ENCODE data around the gene E2F3.

Gene E2F3

DNA sequence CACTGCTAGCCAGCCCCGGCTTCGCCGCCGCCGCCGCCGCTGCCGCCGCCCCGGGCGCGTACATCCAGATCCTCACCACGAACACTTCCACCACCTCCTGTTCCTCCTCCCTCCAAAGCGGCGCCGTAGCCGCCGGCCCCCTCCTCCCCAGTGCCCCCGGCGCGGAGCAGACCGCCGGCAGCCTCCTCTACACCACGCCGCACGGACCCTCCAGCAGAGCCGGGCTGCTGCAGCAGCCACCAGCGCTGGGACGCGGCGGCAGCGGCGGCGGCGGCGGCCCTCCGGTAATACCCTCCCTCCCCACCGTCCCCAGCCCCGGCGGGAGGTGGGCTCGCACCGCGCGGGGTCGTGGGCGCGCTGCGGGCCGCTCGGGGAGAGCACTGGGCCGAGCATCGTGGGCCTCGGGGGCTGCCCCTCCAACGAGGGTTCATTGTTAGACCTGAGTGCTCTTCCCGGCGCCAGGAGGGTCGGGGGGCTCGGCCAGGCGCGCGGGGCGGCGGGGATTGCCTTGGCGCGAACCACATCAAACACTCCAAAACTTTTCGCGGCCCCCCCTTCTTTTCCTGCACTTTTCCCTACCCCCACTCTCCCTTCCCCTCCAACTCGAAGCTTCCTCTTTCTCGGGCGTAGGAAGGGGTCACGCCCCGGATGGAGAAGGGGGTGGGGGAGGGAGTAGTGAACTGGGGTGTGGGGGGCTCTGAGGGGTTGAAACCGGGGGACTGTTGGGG is 827 bp downstream of the E2F3 start:
- peak; percentile 45 to 46 for DNase-seq

DNA sequence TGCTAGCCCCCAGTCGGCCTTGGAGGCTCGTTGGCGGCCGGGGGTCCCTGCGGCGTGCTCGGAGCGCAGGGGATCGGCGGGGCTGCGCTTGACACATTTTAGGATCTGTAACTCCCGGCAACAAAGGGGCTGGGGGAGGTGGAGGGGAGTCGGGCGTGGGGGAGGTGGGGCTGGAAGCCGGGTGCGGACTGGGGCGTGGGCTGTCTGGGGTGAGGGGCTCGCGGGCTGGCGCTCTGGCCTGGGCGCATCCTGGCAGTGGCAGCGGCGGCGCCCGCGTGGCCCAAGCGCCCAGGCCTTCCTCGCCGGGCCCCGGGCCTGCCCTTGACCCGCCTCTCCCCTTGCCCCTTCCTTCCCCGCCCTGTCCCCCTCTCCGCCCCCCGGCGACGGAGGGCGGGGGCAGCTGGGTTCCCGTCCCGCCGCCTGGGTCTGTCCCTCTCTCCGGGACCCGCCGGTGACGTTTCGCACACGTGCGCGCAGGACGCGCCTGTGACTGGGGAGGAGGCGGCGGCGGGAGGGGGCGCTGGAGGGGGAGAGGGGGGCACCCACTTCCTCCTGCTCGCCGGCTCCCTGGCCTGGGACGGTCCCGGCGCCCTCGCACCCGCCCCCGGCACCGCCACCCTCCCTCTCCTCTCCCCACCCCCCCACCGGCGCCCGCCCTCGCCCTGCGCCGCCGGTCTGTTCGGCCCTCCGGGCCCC is 1.5 kb downstream of the E2F3 start:
- DNase-seq = peak; percentile 88 to 91

DNA sequence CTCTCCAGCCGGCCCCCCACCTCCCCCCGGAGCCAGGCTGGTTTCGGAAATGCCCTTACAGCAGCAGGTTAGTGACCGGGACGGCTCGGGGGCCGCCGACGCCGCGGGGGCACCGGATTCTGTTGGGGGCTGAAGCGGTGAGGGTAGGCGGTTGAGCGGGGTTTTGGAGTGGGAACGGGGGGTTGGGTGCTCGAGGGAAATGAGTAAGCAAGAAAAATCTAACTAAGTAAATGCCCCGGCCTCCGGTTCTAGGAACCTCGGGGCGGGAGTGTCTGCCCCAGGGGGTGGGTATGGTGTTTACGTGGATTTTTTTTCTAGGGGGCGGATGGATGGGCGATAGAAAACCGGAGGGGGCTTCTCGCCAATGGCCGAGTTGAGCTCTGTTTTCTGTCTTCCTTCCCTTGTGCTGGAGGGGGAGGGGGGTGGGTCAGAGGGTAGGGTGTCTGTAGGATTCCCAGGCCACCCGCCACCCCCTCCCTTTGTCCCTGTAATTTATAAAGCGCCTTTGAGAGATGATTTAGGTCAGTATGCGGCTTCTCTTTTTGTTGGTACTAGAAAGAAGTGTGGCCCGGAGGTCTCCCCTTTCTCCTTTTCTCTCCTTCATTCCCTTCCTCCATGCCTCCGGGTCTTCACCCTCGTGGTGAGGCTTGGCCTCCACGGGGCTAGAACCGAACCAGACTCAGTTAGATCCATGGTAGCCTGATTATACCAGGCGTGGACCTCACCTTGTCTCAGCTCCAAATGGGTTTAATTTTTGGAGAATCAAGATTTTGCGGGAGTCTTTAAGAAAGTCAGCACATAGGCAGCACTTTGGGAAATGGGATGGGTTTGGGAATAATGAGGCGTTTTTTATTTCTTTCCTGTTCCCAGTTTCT is 2.3 kb downstream of the E2F3 start:
- peak; percentile 76 to 80 for DNase-seq

DNA sequence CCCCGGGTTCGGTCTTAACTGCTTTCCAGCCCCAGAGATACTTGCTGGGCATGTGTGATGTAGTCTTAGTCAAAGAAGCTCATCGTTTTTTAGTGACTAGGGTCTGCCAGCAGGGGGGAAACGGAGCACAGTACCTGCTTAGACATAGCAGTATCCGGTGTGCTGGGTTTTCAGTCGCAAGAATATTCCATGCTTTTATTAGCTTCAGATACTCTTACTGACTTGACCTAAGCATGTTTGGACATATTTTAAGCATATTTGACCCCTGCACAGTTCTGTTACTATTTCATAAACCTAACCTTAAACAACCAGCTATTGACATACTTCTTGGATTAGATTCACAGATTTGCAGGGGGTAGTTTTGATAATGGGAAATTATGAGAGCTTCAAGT is 3.0 kb downstream of the E2F3 start:
- DNase-seq = peak; percentile 63 to 73

DNA sequence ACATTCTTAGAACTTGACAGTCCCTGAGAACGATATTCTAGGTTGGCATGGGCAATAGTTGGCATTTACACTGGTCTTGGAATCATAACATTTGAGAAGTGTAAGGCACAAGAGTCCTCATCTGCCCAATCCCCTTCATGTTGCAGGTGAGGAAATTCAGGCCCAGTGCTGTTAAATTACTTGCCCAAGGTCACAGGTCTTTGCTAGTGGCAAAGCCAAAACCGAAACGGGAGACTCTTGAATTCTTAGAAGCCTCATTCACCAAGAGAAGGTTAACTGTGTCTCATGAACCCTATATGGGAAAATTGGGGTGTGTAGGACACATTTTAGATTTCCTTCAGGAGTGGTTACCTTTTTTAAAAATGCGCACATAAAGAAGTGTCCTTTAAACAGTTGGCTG is 7.2 kb downstream of the E2F3 start:
- no peak for DNase-seq

DNA sequence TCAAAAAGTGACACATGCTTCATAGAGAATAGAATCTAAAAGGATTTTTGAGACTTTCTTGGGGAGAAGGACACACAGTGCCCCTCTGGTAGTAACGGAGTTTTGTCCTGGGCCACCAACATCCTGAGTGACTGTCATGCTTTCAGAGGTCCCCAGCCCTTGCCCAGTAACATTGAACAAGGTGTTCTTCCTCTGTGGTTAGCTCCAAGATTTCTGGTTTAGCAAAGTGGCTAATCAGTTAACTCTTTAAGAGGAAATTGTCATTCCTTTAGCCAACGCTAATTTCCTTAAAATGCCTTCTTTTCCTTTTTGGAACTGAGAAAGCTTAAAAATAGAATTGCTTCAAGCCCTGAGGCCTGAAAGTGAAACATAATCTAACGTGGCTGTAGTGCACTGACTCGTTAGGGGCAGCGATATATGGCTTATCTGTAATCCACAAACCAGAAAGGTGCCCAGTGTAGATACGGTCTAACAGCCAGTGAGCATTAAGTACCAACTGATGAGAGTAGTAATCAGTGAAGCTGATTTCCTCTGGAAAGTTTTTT is 7.8 kb downstream of the E2F3 start:
- no peak for DNase-seq

DNA sequence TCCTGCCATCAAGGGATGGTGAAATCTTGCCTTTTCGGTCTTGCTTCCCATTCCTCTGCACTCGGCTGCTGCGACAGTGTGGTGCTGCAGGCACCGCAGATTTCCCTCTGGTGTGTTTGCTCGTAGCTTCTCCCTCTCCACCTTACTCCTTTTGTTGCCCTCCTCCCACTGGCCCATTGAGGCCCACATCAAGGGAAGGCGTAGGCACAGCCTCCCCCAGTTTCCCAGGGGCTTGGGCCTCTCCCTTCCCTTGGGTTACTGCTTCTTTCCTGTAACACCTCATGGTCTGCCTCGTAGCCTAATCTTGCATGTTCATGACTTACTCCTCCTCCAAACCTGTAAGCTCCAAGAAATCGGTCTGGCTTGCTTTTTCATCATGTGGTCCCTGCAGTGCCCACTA is 9.9 kb downstream of the E2F3 start:
- DNase-seq = no peak

DNA sequence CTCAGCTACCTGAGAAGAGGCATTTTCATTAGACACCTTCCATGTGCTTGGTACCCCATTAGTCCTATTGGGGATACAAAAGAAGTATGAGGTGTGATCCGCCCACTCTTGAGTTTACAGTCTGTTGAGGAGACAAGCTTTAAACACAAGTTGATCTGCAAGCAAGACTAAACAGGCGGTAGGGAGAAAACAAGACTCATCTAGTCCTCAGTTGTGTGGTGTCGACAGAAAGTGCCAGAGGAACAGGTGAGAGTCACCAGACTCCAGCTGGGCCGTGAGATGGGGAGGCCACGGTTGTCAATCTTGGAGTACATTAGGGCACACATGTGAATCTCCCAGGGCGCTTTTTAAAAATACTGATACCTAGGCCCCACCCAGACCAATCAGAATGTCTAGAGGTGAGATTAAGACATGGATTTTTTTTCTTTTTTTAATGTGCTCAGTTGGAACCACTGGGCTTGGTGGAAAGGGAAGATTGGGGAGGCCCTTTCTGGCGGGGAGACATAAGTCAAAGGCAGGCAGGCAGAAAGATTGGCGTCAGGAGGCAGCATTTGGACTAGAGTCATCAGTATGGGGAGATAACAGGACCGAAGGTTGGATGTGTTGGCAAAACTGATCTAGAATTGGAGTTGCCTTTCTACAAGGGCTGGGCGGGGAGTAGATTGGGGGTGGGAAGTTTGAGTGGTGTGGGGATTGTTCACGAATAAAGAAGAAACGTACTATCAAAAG is 10.4 kb downstream of the E2F3 start:
- no peak for DNase-seq

DNA sequence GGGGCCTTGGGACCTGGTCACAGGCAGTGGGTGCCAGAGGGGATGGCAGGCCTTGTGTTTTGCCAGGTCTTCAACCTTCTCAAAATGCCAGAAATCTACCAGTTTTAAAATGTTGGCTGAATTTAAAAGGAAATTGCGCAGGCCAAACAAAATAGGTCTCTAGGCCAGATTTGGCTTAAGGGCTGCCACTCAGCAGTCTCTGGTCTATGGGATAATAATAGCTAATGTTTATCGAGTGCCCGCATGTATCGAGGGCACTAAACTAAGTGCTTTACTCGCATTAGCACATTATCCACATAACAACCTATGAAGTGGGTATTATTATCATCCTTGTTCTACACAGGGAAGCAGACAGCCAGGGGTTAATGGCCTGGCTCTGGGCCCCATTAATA is 11.0 kb downstream of the E2F3 start:
- DNase-seq = no peak

DNA sequence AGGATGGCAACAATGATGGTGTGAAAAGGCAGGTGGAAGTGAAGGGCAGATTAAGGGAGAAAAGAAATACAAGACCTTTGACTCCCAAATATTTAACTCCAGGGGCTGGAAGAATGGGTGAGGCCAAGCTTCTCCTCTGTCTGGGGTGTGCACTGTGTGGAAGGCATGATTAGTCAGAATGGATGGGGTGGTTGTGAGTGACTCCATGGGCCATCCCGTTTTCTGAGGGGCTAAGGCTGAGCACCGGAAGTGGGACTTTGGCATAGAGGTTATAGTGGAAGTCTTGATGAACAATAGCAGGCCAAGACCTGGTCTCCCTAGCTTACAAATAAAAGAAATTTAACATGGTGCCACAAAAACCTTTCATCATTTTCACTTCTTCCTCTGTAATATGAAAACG is 12.1 kb downstream of the E2F3 start:
- DNase-seq = no peak

DNA sequence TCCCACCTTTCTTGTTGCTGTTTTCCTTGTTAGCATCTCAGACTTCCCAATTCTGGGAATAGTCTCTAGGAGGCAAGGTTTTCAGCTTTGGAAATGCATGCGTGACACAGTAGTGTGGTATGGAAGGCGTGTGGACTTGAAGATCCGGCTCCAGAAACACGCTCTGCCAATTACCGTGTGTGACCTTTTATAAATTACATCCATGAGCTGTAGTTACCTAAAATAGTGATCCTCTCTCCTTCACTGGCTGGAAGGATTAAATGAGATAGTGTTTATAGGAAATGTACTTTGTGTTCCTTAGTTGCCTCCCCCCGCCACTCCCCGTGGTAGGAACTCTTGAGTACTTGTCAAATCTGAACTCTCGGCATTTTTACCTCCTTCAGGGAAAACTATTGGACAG is 13.0 kb downstream of the E2F3 start:
- DNase-seq = no peak

DNA sequence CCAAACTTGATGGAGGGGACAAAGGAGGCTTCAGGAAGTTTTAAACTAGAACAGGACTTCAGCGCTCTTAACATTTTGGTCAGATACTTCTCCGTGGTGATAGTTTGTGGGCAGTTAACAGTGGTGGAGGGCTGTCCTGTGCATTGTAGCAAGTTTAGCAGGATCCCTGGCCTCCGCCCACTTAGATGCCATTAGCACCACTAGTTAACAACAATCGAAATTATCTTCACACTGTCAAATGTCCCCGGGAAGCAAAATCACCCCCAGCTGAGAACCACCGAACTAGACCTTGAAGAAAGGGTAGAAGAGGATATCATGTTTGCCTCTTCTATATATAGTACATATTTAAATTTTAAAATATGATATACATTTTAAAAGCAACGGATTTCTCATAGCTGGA is 13.6 kb downstream of the E2F3 start:
- DNase-seq = no peak

DNA sequence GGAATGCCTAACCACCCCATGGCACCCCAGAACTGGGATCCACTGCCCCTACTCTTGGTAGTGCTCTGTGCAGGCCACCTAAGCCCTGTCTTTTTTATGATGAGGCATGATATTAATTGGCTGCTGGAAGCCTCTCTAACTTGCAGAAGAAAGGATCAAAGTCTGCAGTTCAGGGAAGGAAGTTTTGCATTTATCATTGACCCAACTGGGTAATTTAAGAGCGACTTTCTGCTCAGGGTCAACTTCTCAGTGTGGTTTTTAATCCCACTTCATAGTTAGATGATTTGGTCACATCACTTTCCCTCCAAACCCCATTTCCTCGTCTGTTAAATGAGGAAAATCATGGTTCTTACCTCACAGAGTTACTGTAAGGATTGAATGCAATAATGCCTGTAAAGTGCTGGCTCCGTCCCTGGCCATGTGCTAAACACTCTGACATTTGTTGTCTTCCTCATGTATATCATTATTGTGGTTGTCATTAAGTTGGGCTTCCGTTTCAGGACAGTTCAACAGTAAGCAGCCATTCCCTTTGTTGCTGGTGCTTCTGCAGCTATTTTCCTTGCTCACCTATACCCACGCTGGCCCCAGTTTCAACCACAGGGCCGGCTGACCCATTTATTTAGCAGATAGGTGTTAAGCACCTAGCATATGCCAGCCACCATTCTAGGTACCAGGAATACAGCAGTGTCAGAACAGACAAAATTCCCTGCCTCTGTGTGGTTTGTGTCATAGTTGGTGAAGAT is 14.2 kb downstream of the E2F3 start:
- no peak for DNase-seq

DNA sequence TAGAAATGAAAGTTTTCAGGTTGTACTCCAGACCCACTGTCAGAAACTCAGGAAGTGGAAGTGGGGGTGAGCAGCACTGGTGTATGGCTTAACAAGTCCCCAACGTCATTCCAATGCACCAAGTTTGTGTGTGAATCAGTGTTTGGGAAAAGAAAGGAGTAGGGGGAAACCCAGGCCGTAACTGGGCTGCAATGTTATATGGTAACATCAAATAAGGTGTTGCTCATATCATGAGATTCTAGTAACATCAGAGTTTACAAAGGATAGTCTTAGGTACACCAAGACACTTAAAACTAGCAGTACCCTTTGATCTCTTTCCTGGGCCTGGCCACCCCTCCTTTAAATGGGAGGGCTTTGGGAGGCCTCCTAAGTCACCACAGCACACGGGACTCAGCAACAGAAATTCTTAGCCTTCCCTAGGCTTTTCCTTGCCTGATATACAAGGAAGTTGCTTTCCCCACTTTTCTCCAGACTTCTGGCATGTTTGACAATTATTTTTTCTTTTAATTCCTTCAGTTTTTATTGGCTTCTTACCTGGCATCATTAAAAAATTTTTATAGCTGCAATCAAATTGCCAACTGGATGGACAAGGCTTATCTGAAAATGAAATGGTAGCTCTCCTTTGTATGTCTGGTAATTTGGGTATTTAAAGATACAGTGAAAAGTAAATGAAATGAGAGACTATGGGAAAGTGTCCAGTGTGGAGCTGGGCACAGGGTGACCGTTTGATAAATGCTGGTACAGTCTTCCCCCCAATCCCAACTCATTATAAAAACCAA is 15.1 kb downstream of the E2F3 start:
- no peak for DNase-seq

DNA sequence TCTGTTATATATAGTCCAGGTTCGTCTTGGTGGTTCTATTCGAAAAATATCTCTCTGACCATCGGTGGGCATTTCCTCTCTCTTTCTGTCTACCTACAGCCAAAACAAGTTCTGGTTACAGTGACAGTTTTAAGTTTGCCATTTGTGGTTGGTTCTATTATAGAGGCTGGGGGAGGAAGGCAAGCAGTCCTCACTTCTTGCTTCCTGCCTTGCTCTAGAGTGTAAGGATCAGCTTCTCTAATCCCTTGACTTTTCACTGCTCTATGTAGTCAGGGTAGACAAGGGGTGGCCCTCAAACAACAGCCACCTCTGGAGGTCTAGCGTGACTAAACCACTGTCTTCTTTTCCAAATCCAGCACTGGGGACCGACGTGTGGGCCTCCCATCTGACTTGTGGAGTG is 16.1 kb downstream of the E2F3 start:
- no peak for DNase-seq

DNA sequence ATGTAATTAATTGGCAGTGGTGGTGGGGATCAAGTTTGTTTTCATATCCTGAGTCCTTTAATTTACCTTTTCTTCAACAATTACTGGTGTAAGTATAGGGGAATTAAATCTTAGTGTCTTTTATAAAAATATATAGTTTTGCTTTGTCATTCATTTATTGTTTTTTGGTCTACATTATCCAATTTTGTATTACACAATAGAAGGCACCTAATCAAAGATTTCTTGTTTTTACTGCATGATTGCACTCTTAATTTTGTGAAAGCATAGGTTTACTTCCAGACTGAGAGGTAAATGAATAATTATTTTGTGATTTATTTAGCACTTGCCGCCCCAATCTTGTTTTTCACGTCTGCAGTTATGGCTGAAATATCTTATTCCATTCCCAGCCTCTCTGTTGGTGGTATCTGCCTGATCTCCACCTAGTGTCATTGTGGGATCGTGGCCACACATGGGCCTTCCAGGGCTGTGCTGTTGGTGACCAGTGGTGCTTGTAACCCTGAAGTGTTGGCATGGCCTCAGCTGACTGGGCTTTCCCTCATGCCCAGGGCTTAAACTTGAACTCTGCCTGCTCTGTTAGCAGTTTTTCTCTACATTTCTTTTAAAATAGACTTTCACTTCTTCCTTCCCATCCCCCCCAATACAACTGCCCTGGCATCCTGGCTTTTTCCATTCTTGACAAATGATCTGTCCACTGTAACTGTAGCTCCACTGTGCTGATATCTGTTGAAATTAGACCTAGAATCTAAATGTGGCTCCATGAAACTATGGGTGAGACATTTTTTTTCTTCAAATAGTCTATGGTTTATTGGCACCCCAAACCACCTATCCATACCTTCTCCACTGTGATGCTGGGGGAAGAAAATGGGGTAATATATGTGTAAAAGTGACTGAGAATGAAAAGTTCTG is 24.8 kb downstream of the E2F3 start:
- no peak for DNase-seq

DNA sequence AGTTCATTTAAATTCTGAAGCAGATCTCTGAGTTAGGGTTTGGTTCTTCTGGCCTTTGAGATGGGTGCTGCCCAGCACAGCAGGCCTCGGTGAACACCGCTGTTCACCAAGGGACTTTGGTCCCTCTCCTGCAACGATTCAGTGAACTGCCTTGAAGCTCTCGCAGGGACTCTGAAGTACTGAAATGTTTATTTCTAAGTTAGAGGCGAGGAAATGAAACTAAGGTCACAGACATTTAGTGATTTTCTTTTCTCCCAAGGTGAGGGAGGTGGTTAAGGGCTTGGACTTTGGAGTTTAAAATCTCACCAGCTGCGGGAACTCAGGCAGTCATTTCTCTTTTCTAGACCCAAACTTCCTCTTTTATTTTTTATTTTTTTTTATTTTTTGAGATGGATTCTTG is 26.2 kb downstream of the E2F3 start:
- no peak for DNase-seq

DNA sequence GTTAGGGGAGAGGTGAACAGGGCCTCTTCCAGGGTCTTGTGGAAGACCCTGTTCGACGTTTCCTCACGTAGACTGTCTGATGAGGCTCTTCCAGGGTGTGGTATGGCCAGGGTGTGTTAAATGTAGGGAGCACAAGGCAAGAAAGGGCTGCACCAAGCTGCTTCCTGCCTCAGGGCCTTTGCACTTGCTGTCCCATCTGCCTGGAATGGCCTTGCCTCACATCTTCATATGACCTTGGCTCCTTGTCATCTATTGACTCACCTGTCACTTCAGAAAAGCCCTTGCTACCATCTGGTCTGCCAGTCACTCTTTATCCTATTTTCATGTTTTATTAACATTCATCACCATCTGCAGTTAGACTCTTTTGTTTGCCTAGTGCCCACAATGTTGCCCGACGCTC is 31.0 kb downstream of the E2F3 start:
- DNase-seq = no peak

DNA sequence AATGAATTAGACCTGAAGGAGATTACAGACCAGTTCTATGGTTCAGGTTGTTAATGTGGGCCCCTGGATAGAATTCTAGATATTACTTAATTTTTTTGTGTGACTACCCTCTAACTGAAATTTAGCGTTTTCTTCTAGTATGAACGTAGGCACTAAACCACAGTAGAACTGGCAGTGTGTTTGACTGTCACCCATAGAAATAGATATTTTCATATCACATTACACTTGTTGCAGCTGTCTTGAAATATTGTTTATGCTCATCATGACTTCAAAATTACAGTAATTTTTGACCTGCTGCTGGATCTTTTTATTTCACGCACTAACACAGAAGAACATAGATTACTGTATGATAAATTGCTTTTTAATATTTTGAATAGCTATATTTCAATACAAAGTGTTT is 31.6 kb downstream of the E2F3 start:
- DNase-seq = no peak

DNA sequence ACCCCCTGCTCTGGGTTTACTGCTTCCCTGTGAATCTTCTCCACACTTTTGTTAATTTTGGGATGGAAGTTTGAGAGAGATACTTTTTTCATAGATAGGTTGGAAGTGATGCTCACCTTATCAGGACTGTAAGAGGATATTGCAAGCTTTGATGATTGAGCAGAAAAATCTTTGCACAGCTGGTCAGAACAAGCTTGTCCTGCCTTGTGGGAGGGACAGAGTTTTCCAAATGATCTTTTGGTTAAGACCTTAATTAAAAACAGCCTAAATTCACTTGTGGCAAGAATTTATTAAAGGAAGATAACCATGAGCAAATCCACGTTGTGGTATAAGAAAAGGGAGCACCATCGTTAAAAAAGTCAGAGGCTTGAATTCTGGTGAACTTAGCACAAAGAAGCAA is 32.2 kb downstream of the E2F3 start:
- no peak for DNase-seq

All from stimulated activated CD4-positive, alpha-beta T cell treated with anti-CD3 and anti-CD28 coated beads, Interleukin-2, amount 100 ng/mL, for 24 hours (primary cell).